PC-9 (cell line): ENCODE data around the gene AKR1B15. TPM values are rescaled to one million over a fixed set of nuclear protein-coding genes. Genes with fewer than 3 reads are reported as not detected.
"Not testable (repeated sequence)": the region's sequence is repeated elsewhere in the genome, so short reads cannot be mapped to it uniquely, and the experiment has no call there.

Experiments used
- BruUV-seq: library from RNA; stranded (reverse); fragments of 400-500 nt; replicated peaks from 2 replicates; lab custom pipeline; 2021; lab: Mats Ljungman, UMichigan
- CTCF ChIA-PET: fragments of 300-600 bp; sonication (Branson Sonifier 250); formaldehyde crosslinking; loops from one replicate; lab custom pipeline; 2022; ENCODE audit warnings: antibody characterized with exemption; lab: Charles Lee
- POLR2A ChIA-PET: fragments of 300-600 bp; sonication (Branson Sonifier 250); formaldehyde crosslinking; loops from one replicate; lab custom pipeline; 2022; ENCODE audit warnings: antibody characterized with exemption; ENCODE audit not compliant: unreplicated experiment; lab: Charles Lee
- DNase-seq, 2 experiments: peaks; one replicate each; pipeline versions ENCODE4 v3.0.0 to v3.0.0-alpha.2; 2015 to 2022; ENCODE audit warnings: mixed read lengths in 1 of 2
- H2AFZ ChIP-seq: fragments of 200-600 bp; sonication (generic); 2 replicates; pipeline ENCODE4 v1.8.1; 2017; ENCODE audit warnings: antibody characterized with exemption
- H3F3A ChIP-seq: fragments of 200-600 bp; sonication (generic); 2 replicates; pipeline ENCODE4 v1.8.1; 2017; ENCODE audit warnings: antibody characterized with exemption, mild to moderate bottlenecking, low read depth; ENCODE audit not compliant: insufficient read depth
- H3K27ac ChIP-seq: fragments of 200-600 bp; sonication (generic); 2 replicates; pipeline ENCODE4 v1.6.1; 2016; ENCODE audit warnings: mixed run types
- H3K27me3 ChIP-seq: fragments of 200-600 bp; sonication (generic); 2 replicates; pipeline ENCODE4 v1.6.1; 2016; ENCODE audit warnings: low read depth, mixed run types; ENCODE audit not compliant: insufficient read depth
- H3K36me3 ChIP-seq: fragments of 200-600 bp; sonication (generic); 2 replicates; pipeline ENCODE4 v1.6.1; 2016; ENCODE audit warnings: low read depth, mixed run types
- H3K4me1 ChIP-seq: fragments of 200-600 bp; sonication (generic); replicated peaks from 2 replicates; pipeline ENCODE4 v1.6.1; 2016; ENCODE audit warnings: mixed run types; ENCODE audit not compliant: insufficient read depth
- H3K4me2 ChIP-seq: fragments of 200-600 bp; sonication (generic); 2 replicates; pipeline ENCODE4 v1.6.1; 2017; ENCODE audit warnings: mixed run types
- H3K4me3 ChIP-seq: fragments of 200-600 bp; sonication (generic); 2 replicates; pipeline ENCODE4 v1.6.1; 2016; ENCODE audit warnings: mixed run types
- H3K79me2 ChIP-seq: fragments of 200-600 bp; sonication (generic); 2 replicates; pipeline ENCODE4 v1.6.1; 2017; ENCODE audit warnings: low read depth, mixed run types
- H3K9me2 ChIP-seq: fragments of 200-600 bp; sonication (generic); 2 replicates; pipeline ENCODE4 v1.8.1; 2017; ENCODE audit warnings: mild to moderate bottlenecking; ENCODE audit not compliant: insufficient read depth
- H3K9me3 ChIP-seq: fragments of 200-600 bp; sonication (generic); 2 replicates; pipeline ENCODE4 v1.8.1; 2016; ENCODE audit warnings: low read depth; ENCODE audit not compliant: insufficient read depth
- H4K20me1 ChIP-seq: fragments of 200-600 bp; sonication (generic); 2 replicates; pipeline ENCODE4 v1.8.1; 2017; ENCODE audit not compliant: insufficient read depth
- CTCF ChIP-seq: fragments of 200-600 bp; sonication (generic); conservative IDR thresholded peaks from 2 replicates; pipeline ENCODE4 v1.6.1; 2017; ENCODE audit warnings: mixed run types, antibody characterized with exemption, mild to moderate bottlenecking, moderate library complexity
- EZH2 ChIP-seq: fragments of 200-600 bp; sonication (generic); IDR thresholded peaks from 2 replicates; pipeline ENCODE4 v1.8.0; 2017; ENCODE audit warnings: antibody characterized with exemption, low read depth
- intact Hi-C: fragments of 100-400 bp; cut with micrococcal nuclease; formaldehyde crosslinking; loops from one replicate; pipeline ENCODE4 v1.10.0; 2022; ENCODE audit not compliant: unreplicated experiment
- total RNA-seq: library from RNA; stranded (reverse); gene quantifications from 2 replicates; pipeline ENCODE4 v1.2.3, GENCODE V29; 2021

AKR1B15 gene
- total RNA-seq, 1 experiment from 2014 or later = 3.4 TPM

GRCh38 chr7:134535919-134536299 lies 13.0 kb upstream of the AKR1B15 start:
- Histone ChIP-seq H3K9me2 (no peaks in the 10 kb centered on the region), H3F3A (peaks cover 100% of the 10 kb centered on the region), H3K9me3 (no peaks in the 10 kb centered on the region), H3K4me3 (no peak overlapping the region), H4K20me1 (peaks cover 10% of the 10 kb centered on the region; the same call in 1 of the 2 replicates), H3K36me3 (peaks cover 89% of the 10 kb centered on the region), H3K79me2 (peaks cover 49% of the 10 kb centered on the region), H3K27ac (peak overlapping the region; percentile 96; the same call in 1 of the 2 replicates), H3K27me3 (no peaks in the 10 kb centered on the region), H3K4me2 (no peak overlapping the region), H2AFZ (no peak overlapping the region), H3K4me1 (peaks cover 46% of the 10 kb centered on the region)
- BruUV-seq = no TSS peak
- ChIA-PET POLR2A (no interaction called here), CTCF (interaction anchor here (1.0 kb wide), 1 partner anchor 104 kb away, joined by 3 read pairs; no protein-coding TSS in a partner anchor)
- DNase-seq = no peak
- intact Hi-C loops = no loop called here
- TF ChIP-seq EZH2 (no peak), CTCF (no peak)

GRCh38 chr7:134536558-134536957 lies 12.4 kb upstream of the AKR1B15 start:
- H3K9me3 ChIP-seq, H2AFZ ChIP-seq, intact Hi-C loops, H4K20me1 ChIP-seq, POLR2A ChIA-PET, H3K4me2 ChIP-seq, DNase-seq, BruUV-seq, H3K9me2 ChIP-seq, H3K4me3 ChIP-seq, H3K27me3 ChIP-seq: not testable (repeated sequence)
- peaks cover 100% of the 10 kb centered on the region for H3F3A ChIP-seq
- H3K36me3 ChIP-seq = peaks cover 89% of the 10 kb centered on the region
- H3K79me2 ChIP-seq = peaks cover 42% of the 10 kb centered on the region
- peak overlapping the region; percentile 20; the same call in 1 of the 2 replicates for H3K27ac ChIP-seq
- CTCF ChIA-PET = interaction anchor here (1.0 kb wide), 1 partner anchor 104 kb away, joined by 3 read pairs; no protein-coding TSS in a partner anchor
- H3K4me1 ChIP-seq = peaks cover 39% of the 10 kb centered on the region

GRCh38 chr7:134537273-134537781 lies 11.6 kb upstream of the AKR1B15 start:
- H2AFZ ChIP-seq, BruUV-seq, POLR2A ChIA-PET, H4K20me1 ChIP-seq, H3K4me3 ChIP-seq, intact Hi-C loops, CTCF ChIA-PET, H3K4me2 ChIP-seq, DNase-seq, H3K9me2 ChIP-seq, H3K9me3 ChIP-seq, H3K27me3 ChIP-seq, H3K27ac ChIP-seq: not testable (repeated sequence)
- peaks cover 32% of the 10 kb centered on the region for H3K4me1 ChIP-seq
- peaks cover 84% of the 10 kb centered on the region for H3K36me3 ChIP-seq
- peaks cover 37% of the 10 kb centered on the region for H3K79me2 ChIP-seq
- peaks cover 100% of the 10 kb centered on the region for H3F3A ChIP-seq

- no peak overlapping the region for H3K4me2 ChIP-seq
- H4K20me1 ChIP-seq = 0 out of 2 replicates have a peak, but pooled peaks cover under 1% of the 10 kb centered on the region
- no peaks in the 10 kb centered on the region for H3K27me3 ChIP-seq
- H2AFZ ChIP-seq = no peak overlapping the region
- DNase-seq = no peak
- H3K79me2 ChIP-seq = peaks cover 16% of the 10 kb centered on the region
- BruUV-seq = no TSS peak
- H3K27ac ChIP-seq = peak overlapping the region; percentile 50
- peaks cover 99% of the 10 kb centered on the region for H3F3A ChIP-seq
- peaks cover 10% of the 10 kb centered on the region for H3K4me1 ChIP-seq
- CTCF ChIA-PET = interaction anchor here (0.9 kb wide), 1 partner anchor 9 kb away, joined by 3 read pairs; no protein-coding TSS in a partner anchor
- no peaks in the 10 kb centered on the region for H3K9me2 ChIP-seq
- H3K4me3 ChIP-seq = no peak overlapping the region
- H3K36me3 ChIP-seq = peaks cover 62% of the 10 kb centered on the region
- TF ChIP-seq CTCF = no peak
- TF ChIP-seq EZH2 = no peak
- no peaks in the 10 kb centered on the region for H3K9me3 ChIP-seq
- POLR2A ChIA-PET = no interaction called here
- intact Hi-C loops = no loop called here
Measured at GRCh38 chr7:134539380-134540004, 9.4 kb upstream of the AKR1B15 start.

GRCh38 chr7:134541501-134542194 lies 7.3 kb upstream of the AKR1B15 start:
- H3K4me1 ChIP-seq, BruUV-seq, intact Hi-C loops, H3K4me3 ChIP-seq, H3K9me3 ChIP-seq, DNase-seq, CTCF ChIA-PET, H3K27me3 ChIP-seq, H3K4me2 ChIP-seq, H3K79me2 ChIP-seq, H3K9me2 ChIP-seq, H4K20me1 ChIP-seq, H2AFZ ChIP-seq: not testable (repeated sequence)
- Histone ChIP-seq H3K36me3 (peaks cover 42% of the 10 kb centered on the region), H3K27ac (peak overlapping the region; percentile 50), H3F3A (peaks cover 89% of the 10 kb centered on the region)
- POLR2A ChIA-PET = interaction anchor here (0.6 kb wide), 1 partner anchor 52 kb away, joined by 10 read pairs; no protein-coding TSS in a partner anchor
